Prostate gland (tissue), 2 donors: ENCODE results near the gene TNRC6B. TPM values are rescaled to one million over a fixed set of nuclear protein-coding genes. Genes with fewer than 3 reads are reported as not detected.

Experiments
- DNase-seq: peaks from one replicate; pipeline ENCODE4 v3.0.0-alpha.2; 2019; ENCODE audit warnings: low spot score
- H3K27ac ChIP-seq, 2 donors: fragments of 200-600 bp; sonication (generic); 2 replicates each; pipeline ENCODE4 v1.5.1; 2017 to 2019
- H3K27me3 ChIP-seq: fragments of 200-600 bp; sonication (generic); replicated peaks from 2 replicates; pipeline ENCODE4 v1.5.1; 2019; ENCODE audit not compliant: insufficient read depth
- H3K36me3 ChIP-seq, 2 donors: fragments of 200-600 bp; sonication (generic); 1 replicate in 1 of 2; 2 replicates in 1 of 2; pipeline versions ENCODE4 v1.5.1 to v1.8.1; 2017 to 2019
- H3K4me1 ChIP-seq: fragments of 200-600 bp; sonication (generic); replicated peaks from 2 replicates; pipeline ENCODE4 v1.5.1; 2019
- H3K4me3 ChIP-seq, 2 donors: fragments of 200-600 bp; sonication (generic); 2 replicates each; pipeline ENCODE4 v1.5.1; 2017 to 2019
- H3K9me3 ChIP-seq: fragments of 200-600 bp; sonication (generic); 2 replicates; pipeline ENCODE4 v1.5.1; 2017
- CTCF ChIP-seq, 4 experiments: fragments of 200-600 bp in 2 of 4; fragments of 450-650 bp in 2 of 4; sonication (generic) in 2 of 4; IDR thresholded peaks; 1 replicate in 3 of 4; 2 replicates in 1 of 4; pipeline ENCODE4 v1.5.1; 2016 to 2019; ENCODE audit warnings: antibody characterized with exemption in 4 of 4, mild to moderate bottlenecking in 2 of 4, moderate library complexity in 2 of 4
- POLR2A ChIP-seq: fragments of 450-650 bp; IDR thresholded peaks from one replicate; pipeline ENCODE4 v1.6.1; 2016; ENCODE audit warnings: antibody characterized with exemption, mild to moderate bottlenecking
- POLR2AphosphoS5 ChIP-seq: sonication (generic); formaldehyde crosslinking; IDR thresholded peaks from one replicate; pipeline ENCODE4 v1.6.1; 2017; ENCODE audit warnings: antibody characterized with exemption
- WGBS: methylation state at CpG from one replicate; pipeline ENCODE4 v1.1.5; 2018; 5-methylcytosine and 5-hydroxymethylcytosine counted together
- intact Hi-C: fragments of 100-400 bp; cut with DNase I; formaldehyde crosslinking; loops from one replicate; pipeline ENCODE4 v1.14.2; 2022
- total RNA-seq, 2 donors: library from RNA; depleted of rRNA; stranded (reverse); fragments of >200 nt; gene quantifications; one replicate each; pipeline ENCODE4 v1.1.0, GENCODE V29; 2016

TNRC6B gene
- total RNA-seq, 2 donors from 2014 or later = 43.8 to 118 TPM

GRCh38 chr22:40383905-40384304 is 206.2 kb downstream of the TNRC6B start:
- H3K36me3 ChIP-seq = no peaks in the 10 kb centered on the region
- H3K9me3 ChIP-seq = no peaks in the 10 kb centered on the region
- WGBS = 91% methylated on average over 3 of the region's 3 CpGs
- no peak for TF ChIP-seq CTCF (IDR thresholded peaks at IDR 0.05)
- no peak for TF ChIP-seq POLR2AphosphoS5
- TF ChIP-seq POLR2A = no peak
- no peaks in the 10 kb centered on the region for H3K27me3 ChIP-seq
- H3K4me3 ChIP-seq = no peak overlapping the region
- H3K4me1 ChIP-seq = peaks cover 4% of the 10 kb centered on the region
- intact Hi-C loops = no loop called here
- no peak for DNase-seq
- H3K27ac ChIP-seq = no peak overlapping the region

GRCh38 chr22:40385036-40385782 is 207.5 kb downstream of the TNRC6B start:
- 68% methylated on average over 10 of the region's 10 CpGs for WGBS
- Histone ChIP-seq H3K27me3 (no peaks in the 10 kb centered on the region), H3K9me3 (no peaks in the 10 kb centered on the region), H3K27ac (peak overlapping the region; percentile 19 to 21), H3K4me1 (peaks cover 4% of the 10 kb centered on the region), H3K4me3 (no peak overlapping the region), H3K36me3 (no peaks in the 10 kb centered on the region)
- intact Hi-C loops = no loop called here
- no peak for DNase-seq
- TF ChIP-seq CTCF (IDR thresholded peaks at IDR 0.05) (no peak), POLR2AphosphoS5 (no peak), POLR2A (no peak)

Other genes starting within 250 kb of the TNRC6B start
- gene TMA7B, start 217.5 kb upstream of the TNRC6B start, total RNA-seq = not detected
- gene FAM83F, start 183.0 kb upstream of the TNRC6B start, total RNA-seq = 10 to 100 TPM; 26.2 to 28.6 TPM
- gene ADSL, start 168.6 kb downstream of the TNRC6B start, total RNA-seq = 10 to 100 TPM; 63.9 to 64.5 TPM
- 100 to 1,000 TPM; 148 to 155 TPM for gene SGSM3, start 192.7 kb downstream of the TNRC6B start, total RNA-seq